Lower lobe of right lung (tissue), 2 donors: ENCODE measurements around the gene POTEF. TPM values are rescaled to one million over a fixed set of nuclear protein-coding genes. Genes with fewer than 3 reads are reported as not detected.
"Not testable (repeated sequence)": the region's sequence is repeated elsewhere in the genome, so short reads cannot be mapped to it uniquely, and the experiment has no call there.

Experiments used
- ATAC-seq, 2 donors: fragments of 200-7000 bp; cut with Tn5 transposase; one replicate each; pipeline ENCODE4 v1.9.1; 2020 to 2022; ENCODE audit warnings: mild to moderate bottlenecking in 2 of 2, moderate library complexity in 2 of 2
- DNase-seq: peaks from one replicate; pipeline ENCODE4 v3.0.0-alpha.2; 2020
- H3K27ac ChIP-seq: fragments of 200-600 bp; one replicate; pipeline ENCODE4 v1.8.0; 2022
- H3K27me3 ChIP-seq: fragments of 200-600 bp; one replicate; pipeline ENCODE4 v1.8.0; 2022; ENCODE audit warnings: low read depth
- H3K36me3 ChIP-seq: fragments of 200-600 bp; one replicate; pipeline ENCODE4 v1.8.0; 2022; ENCODE audit warnings: mild to moderate bottlenecking
- H3K4me1 ChIP-seq: fragments of 200-600 bp; one replicate; pipeline ENCODE4 v1.8.0; 2022
- H3K4me3 ChIP-seq: fragments of 200-600 bp; one replicate; pipeline ENCODE4 v1.8.0; 2022; ENCODE audit warnings: mild to moderate bottlenecking
- H3K9me3 ChIP-seq: fragments of 200-600 bp; one replicate; pipeline ENCODE4 v1.8.0; 2022
- CTCF ChIP-seq: fragments of 200-600 bp; IDR thresholded peaks from one replicate; pipeline ENCODE4 v1.8.0; 2022; ENCODE audit warnings: antibody characterized with exemption, mild to moderate bottlenecking
- intact Hi-C: fragments of 100-400 bp; cut with DNase I; formaldehyde crosslinking; loops from one replicate; pipeline ENCODE4 v1.11.0; 2022
- total RNA-seq: library from RNA; stranded (reverse); fragmentation: NEBNext Ultra II Directional; extraction: Animal tissue kit (Norgen Biotek cat#: 25700); gene quantifications from one replicate; pipeline ENCODE4 v1.2.1, GENCODE V29; 2021
- donor health status: DM: no; HTN: yes; CAD: no; lungs with severe emphysema.

Gene POTEF
- total RNA-seq, 1 donor from 2014 or later, result not detected

DNA sequence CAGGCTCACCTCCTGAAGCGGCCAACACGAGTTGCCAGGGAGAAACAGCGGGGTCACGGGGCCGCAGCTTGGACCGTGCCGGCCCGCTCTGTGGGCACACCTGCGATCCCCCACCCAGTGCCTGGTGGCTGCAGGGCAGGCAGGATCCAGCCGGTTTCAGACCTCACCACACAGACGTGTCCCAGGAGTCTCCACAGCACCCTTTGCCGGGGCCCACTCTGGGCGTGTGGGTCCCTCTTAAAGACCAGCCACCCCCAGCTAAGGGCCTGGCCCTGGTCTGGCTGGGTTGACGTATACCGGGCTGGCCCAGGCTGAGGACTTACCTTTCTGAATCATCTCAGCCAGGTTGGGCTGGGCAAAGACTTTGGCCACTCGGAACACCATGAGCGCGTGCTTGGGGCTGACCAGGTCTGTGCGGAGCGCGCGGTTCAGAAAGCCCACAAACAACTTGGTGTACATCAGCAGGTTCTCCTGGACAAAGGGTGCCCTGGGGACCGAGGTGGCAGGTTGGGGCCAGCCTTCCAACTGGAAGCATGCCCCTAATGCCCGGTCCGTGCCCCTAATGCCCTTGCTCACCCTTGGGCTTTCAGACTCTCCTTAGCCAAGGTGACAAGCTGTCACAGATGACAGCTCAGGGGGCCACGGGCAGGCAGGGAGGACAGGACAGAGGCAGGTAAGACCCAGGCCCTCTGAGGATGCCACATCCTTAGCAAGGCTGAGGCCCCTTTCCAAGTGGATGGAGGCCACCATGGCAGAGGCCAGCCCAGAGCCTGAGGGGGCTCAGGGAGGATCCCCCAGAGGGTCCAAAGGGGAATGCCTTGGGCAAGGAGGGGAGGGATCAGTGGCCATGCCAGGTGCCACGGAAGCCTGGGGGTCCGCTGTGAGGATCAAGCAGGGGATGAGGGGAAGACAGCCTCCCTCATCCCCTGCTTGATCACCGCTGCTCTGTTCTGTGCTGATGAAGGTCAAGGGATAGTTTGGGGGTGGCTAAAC is 26.0 kb upstream of the POTEF start:
- Histone ChIP-seq H3K4me1 (no peaks in the 10 kb centered on the region), H3K36me3 (peaks cover 59% of the 10 kb centered on the region), H3K9me3 (no peaks in the 10 kb centered on the region), H3K4me3 (no peak overlapping the region), H3K27me3 (no peaks in the 10 kb centered on the region), H3K27ac (no peak overlapping the region)
- TF ChIP-seq CTCF, result no peak
- ATAC-seq, result no peak
- intact Hi-C loops, result no loop called here
- peak; percentile 37 for DNase-seq

DNA sequence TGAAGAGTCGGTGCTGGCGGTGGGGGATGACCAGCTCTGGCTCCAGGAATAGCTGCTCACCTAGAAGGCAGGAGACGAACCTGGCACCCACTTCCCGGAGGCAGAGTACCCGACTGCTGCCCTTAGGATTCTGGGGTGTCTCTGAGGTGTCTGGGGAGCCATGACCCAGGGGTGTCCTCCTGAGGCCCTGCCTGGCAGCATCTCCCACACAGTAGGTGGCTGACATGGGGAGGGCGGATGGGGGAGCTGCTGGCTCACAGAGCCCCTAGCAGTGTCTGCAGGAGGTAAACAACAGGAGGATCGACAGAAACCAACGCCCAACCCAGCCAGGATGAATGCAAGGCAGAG is 25.4 kb upstream of the POTEF start:
- H3K9me3 ChIP-seq, H3K27ac ChIP-seq, ATAC-seq, intact Hi-C loops, H3K4me1 ChIP-seq, H3K27me3 ChIP-seq, H3K4me3 ChIP-seq: not testable (repeated sequence)
- H3K36me3 ChIP-seq, result peaks cover 53% of the 10 kb centered on the region
- DNase-seq, result peak; percentile 17

DNA sequence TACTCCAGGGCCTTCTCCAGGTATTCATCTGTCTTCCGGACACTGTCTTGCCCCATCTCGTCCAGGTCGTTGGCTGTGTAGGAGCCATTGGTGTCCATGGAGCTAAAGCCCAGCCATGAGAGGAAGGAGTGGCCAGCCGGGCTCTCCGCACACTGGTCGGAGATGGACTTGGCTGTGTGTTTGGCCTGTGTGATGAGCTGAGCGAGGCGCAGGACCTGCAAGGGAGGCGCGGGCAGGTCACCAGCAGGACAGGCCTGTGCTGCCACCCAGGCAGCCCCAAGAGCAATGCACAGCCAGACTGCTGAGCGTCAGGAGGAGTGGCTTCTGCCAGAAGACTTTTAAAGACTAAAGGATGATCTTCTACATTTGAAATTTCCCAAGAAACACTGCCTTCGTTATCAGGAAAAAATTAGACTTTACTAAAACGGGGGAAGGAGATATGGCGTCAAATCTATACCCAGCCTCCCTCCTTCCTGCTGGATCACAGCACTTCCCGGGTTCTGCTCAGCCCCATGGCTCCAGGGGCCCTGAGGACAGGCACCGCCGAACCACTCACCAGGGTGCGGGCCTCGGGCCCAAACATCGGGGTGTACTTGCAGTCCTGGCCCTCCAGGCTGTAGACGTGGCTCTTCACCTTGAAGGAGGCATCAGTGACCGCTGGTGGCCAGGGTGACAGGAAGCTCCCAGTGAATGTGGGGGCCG is 24.9 kb upstream of the POTEF start:
- intact Hi-C loops, H3K27ac ChIP-seq, H3K9me3 ChIP-seq, H3K4me1 ChIP-seq, H3K27me3 ChIP-seq, H3K4me3 ChIP-seq, ATAC-seq: not testable (repeated sequence)
- peak; percentile 21 for DNase-seq
- H3K36me3 ChIP-seq, result peaks cover 49% of the 10 kb centered on the region

DNA sequence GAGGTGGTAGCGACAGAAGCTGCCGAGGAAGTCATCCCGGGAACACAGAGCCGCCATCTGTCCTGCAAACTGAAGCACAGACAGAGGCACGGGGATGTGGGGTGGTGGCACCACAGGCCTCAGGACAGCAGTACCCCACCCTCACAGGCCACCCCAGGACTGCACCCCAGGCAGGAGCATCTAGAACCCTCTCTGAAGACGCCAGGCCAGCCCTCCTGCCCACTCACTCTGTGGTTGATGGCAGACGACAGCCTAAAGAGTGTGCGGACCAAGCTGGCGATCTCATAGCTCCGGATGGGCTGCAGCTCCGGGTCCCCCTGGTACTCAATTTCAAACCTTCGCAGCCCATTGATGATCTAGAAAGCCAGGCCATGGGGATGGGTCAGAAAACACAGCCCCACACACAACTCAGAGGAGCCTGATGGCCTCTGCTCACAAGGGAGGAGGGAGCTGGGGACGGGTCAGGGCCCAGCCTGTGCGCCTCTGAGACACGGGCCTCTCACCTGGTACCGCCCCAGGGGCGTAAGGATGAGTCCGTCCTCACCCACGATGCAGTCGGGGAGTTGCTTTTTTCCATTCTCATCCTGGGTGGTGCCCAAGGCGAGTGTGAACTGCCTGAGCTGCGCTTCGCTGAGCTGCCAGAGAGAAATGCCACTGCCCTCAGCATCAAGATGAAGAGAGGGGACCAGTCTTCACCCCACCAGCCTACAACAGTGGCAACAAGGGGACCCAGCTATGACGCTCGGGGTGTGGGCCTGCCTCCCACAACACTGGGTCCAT is 24.0 kb upstream of the POTEF start:
- Histone ChIP-seq H3K4me1 (no peaks in the 10 kb centered on the region), H3K9me3 (no peaks in the 10 kb centered on the region), H3K36me3 (peaks cover 46% of the 10 kb centered on the region), H3K27ac (no peak overlapping the region), H3K27me3 (no peaks in the 10 kb centered on the region), H3K4me3 (no peak overlapping the region)
- no peak for ATAC-seq
- no peak for TF ChIP-seq CTCF
- intact Hi-C loops, result no loop called here
- DNase-seq, result peak; percentile 31

DNA sequence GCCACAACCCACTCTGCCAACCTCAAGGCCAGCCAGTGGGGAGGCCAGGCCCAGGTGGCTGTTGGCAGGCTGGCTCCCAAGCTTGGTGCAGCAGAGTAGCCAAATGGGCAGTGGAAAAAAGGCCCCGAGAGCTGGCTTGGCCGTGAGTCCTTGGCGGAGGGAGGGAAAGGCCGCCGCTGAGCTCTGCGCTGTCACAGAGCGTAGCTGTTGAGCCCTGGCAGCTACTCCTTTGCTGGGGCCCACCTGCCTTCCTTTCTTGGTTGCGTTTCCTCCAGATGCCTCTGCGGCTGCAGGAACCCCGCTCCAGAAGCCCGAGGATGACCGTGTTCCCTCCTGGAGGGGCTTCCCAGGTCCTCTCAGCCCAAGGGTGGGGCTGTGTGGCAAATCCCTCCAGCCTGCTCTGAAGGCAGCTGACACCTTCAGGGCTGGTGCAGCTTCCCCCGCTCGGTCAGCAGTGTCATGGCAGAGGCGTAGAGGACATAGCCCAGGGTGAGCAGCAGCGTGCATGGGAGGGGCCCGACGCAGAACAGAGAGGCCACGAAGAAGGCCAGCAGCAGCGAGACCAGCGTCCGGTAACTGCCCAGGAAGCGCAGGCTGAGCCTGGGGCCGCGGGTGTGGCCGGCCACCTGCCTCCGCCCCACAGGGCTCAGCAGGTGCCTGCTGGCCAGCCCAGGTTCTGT is 23.3 kb upstream of the POTEF start:
- not testable (repeated sequence) for DNase-seq

DNA sequence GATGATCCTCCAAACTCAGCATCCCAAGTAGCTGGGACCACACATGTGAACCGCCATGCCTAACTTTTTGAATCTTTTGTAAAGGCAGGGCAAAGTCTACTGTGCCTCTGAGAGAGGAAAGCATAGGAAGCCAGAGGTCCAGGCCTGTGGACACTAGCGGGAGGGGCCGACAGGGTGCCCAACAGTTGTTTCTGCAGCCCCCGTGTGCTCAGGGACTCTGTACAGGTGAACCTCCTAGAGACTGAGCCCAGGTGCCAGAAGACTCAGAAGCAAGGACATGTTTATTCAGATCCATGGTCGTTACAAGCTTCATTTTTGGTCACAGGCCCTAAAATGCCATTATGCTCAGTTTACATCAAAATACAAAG is 22.1 kb upstream of the POTEF start:
- H3K4me1 ChIP-seq, H3K4me3 ChIP-seq, intact Hi-C loops, H3K27me3 ChIP-seq, DNase-seq, ATAC-seq, H3K9me3 ChIP-seq, H3K27ac ChIP-seq: not testable (repeated sequence)
- peaks cover 38% of the 10 kb centered on the region for H3K36me3 ChIP-seq

More for the DNA sequence above, 23.3 kb upstream of the POTEF start:
- H3K4me1 ChIP-seq, intact Hi-C loops, H3K4me3 ChIP-seq, ATAC-seq, H3K27me3 ChIP-seq, H3K9me3 ChIP-seq, H3K27ac ChIP-seq: not testable (repeated sequence)
- H3K36me3 ChIP-seq, result peaks cover 39% of the 10 kb centered on the region
